GM21360 (cell line): ENCODE results near the gene SDE2.

Experiments
- ATAC-seq: cut with Tn5 transposase; IDR thresholded peaks from one replicate; pipeline ENCODE4 v1.9.1; 2021; ENCODE audit warnings: mild to moderate bottlenecking, moderate library complexity; ENCODE audit not compliant: unreplicated experiment

Gene SDE2

DNA sequence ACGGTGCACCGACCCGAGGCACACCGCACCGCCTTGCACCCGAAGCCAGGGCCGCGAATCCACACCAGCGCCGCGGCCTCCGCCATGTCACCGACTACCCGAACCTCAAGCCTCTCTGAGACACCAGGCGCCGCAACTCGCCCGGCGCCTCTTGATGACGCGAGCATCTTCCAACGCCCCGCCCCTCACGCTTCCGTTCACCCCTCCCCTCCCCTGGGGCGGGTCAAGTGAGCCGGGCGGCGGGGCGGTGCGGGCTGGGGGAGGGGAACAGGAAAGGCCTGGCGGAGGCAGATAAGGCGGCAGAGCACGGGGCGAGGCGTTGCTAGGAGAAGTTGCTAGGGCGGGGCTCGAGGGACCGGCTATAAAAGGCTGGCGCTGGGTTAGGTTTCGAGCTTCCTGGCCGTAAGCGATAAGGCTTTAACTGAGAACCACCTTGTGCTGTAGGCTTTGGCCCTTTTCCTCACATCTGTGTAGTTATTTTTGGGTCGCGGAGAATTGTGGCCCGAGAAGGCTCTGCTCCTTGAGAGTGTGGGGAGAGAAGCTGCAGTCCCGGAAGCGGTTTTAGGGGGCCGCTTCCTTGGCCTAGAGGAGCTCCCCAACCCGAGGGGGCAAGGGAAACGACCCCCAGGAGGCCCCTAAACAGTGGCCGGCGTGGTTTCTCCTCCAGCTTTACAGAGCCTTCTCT is at the start of gene SDE2:
Gene SDE2, minus strand, starts transcription at position 117 of the 685 bp plus-strand sequence. Its CDS starts 31 bp downstream, at position 86.
- peak; percentile 74 for ATAC-seq

GRCh38 chr1:226048886-226049285 is 49.7 kb upstream of the SDE2 start:
- ATAC-seq = no peak

DNA sequence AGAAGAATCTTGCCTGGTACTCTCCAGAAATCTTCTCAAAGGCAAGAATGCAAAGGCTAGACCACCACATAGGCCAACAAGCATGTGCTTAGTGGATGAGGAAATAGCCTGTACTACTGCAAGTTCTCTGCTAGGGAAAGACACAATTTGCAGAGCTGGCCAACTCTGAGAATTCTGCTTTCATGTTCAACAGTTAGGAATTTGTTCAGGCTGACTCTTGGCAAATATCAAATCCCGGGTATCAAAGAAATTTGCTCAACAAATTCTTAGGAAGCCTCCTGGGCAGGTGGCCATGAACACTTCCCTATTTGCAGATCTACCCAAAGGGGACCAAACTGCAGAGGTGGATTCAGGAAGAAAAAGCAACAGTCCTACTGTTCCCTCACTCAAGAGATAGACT is 48.4 kb upstream of the SDE2 start:
- ATAC-seq = no peak

DNA sequence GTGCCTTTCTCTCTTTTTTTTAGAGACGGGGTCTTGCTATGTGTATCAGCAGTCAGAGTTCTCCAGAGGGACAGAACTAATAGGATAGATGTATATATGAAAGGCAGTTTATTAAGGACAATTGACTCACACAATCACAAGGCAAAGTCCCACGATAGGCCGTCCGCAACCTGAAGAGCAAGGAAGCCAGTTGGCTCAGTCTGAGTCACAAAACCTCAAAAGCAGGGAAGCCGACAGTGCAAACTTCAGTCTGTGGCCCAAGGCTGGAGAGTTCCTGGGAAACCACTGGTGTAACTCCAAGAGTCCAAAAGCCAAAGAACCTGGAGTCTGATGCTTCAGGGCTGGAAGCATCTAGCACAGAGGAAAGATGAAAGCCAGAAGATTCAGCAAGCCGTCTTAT is 47.1 kb upstream of the SDE2 start:
- no peak for ATAC-seq

DNA sequence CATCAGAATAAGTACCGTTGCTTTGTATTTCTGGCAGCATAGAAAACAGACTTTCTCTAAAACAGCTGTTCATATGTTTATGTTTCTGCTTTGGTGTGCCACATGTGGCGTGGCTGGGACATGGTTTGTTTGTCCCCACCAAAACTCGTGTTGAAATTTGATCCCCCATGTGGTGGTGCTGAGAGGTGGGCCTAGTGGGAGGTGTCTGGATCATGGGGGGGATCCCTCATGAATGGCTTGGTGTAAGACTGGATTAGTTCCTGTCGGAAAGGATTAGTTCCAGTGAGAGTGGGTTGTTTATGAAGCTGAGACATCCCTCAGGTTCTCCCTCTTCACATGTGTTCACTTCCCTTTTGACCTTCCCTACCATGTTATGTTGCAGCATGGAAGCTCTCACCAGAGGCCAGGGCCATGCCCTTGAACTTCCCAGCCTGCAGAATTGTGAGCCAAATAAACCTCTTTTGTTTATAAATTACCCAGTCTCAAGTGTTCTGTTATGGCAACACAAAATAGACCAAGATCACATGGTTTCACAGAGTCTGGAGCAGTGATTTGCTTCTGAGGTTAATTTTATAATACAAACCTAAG is 45.5 kb upstream of the SDE2 start:
- no peak for ATAC-seq

DNA sequence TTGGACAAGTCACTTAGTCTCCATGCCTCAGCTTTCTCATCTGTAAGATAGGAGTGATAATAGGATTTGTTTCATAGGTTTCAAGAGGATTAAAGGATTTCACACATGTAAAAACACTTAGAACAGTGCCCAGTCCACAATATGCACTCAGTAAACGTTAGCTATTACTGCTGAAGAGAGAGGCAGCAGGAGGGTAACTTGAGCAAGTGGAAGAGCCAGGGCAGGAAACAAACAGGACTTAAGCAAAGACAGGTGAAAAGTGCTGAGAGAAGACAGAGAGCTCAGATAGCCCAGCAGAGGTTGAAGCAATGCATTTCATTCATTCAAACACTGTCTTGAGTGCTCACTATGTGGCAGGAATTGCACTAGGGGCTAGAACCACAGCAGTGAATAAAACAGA is 42.3 kb upstream of the SDE2 start:
- no peak for ATAC-seq

DNA sequence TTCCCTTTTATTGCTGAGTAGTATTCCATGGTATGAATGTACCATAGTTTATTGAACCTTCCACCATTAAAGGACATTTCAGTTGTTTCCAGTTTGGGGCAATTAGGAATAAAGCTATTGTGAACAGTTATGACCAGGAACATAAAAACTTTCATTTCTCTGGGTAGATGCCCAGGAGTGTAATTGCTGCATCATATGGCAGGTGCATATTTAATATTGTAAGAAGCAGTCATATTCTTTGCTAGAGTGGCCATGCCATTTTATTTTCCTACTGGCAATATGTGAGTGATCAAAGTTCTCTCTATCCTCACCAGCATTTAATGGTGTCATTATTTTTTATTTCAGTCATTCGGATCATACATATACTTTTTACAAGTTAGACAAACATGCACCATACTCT is 39.5 kb upstream of the SDE2 start:
- ATAC-seq = no peak

DNA sequence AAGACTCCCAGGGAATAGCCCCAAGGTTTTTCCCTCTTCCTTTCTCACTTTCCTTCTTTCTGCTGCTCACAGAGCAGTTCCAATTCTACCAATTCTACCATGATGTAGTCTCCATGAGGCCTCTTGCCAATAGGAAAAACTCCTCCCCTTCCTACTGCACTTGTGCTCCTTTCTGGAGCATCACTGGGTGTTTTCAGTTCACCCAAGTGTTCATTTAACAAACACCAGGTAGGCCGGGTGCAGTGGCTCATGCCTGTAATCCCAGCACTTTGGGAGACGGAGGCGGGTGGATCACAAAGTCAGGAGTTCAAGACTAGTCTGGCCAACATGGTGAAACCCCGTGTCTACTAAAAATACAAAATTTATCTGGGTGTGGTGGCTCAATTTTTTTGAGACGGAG is 36.8 kb upstream of the SDE2 start:
- ATAC-seq = no peak

DNA sequence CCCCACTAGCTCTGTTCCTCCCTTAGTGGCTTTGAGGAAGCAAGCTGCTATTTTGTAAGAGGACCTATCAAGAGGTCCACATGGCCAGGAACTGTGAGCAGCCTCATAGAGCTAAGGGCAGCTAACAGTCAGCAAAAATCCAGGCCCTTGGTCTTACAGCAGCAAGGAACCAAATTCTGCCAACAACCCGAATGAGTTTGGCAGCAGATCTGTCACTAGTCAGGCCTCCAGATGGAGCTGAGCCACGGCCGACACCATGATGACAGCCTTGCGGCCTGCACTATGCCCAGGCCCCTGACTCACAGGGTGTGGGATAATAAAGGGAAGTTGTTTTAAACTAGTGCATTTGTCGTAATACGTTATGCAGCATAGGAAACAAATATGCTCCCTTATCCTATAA is 35.3 kb upstream of the SDE2 start:
- ATAC-seq = no peak

- no peak for ATAC-seq
These were observed 34.8 kb upstream of the SDE2 start for GRCh38 chr1:226033991-226034390.

GRCh38 chr1:226033582-226033981 is 34.4 kb upstream of the SDE2 start:
- no peak for ATAC-seq

DNA sequence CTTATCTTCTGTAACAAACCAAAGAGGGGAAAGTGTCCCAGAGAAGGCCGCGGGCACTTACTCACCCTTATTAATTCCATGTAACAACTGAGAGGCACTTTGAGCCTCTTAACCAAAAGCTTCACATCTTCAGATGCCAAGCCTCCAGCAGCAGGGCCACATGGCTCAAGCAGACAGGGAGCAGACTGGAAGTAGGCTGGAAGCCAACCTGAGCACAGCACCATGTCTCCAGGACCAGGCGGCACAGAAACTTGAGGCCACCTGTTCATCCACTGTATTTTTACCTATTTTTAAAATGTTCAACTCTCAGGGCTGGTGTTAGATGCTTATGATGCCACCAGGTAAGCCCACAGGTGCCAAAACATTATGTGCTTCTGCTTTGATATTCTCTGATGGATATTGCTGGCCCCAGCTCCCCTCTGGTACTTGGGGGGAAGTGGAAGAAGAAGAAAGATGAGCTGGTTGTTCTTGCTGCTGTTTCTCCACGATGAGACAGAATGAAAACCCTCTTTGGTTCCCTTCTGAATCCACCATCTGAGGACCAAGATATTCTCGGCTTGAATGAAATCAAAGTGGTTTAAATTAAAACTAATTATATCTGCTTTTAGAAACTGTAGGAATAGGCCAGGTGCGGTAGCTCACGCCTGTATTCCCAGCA is 30.6 kb upstream of the SDE2 start:
- ATAC-seq = no peak

- ATAC-seq = peak; percentile 78
These were observed 30.0 kb upstream of the SDE2 start for GRCh38 chr1:226029093-226029496.

- ATAC-seq = no peak
These were observed 28.5 kb upstream of the SDE2 start for GRCh38 chr1:226027538-226028217.

DNA sequence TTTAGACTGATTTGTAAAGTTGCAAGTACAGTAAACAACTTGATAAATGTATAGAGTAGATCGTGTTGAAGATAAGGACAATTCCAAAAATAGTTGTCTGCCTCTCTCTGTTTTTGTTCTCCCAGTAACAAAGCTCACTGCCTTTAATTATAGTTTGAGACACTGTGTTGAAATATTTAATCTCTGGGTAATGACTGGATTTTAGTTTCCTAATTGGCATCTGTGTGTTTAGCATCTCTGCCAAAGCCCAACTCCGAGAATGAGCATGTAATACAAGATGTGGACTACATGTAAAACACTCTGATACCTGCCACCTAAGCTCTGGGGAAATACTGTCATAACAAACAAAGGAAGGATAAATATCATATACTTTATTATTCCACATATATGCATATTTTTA is 27.7 kb upstream of the SDE2 start:
- ATAC-seq = no peak

GRCh38 chr1:226023735-226024134 is 24.6 kb upstream of the SDE2 start:
- no peak for ATAC-seq

DNA sequence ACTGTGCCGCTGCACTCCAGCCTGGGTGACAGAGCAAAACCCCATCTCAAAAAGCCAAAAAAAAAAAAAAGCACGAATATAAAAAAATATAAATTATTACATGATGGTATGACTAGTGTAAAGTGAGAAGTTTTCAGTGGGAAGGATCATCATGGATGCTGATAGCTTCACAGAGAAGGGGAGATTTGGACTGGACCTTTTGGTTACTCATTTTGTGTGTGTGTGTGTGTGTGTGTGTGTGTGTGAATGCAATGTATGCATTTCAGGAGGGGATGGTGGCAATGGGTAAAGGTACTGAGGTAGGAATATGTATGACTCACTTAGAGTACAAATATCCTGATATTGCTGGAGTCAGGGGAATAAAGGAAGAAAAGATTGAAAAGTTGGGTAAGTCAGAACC is 22.7 kb upstream of the SDE2 start:
- ATAC-seq = no peak

- ATAC-seq = no peak
These were observed 22.3 kb upstream of the SDE2 start for GRCh38 chr1:226021401-226021800.

DNA sequence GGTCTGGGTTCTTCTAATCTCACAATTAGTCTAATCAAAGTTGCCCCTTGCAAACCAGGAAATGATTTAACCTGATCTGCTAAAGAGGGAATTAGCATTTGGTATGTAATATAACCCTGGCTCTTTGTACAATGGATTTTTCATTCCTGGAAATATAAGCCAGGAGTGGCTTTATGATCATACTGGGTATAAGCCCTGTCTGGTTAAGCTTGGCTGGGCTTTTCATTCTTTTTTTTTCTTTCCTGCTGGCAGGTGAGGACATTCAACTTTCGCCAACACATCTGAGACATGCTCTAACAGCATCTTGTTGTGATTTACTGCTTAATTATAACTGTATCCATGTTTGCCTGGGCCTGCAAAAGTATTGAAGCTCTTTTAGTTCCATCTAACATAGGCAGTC is 20.4 kb upstream of the SDE2 start:
- ATAC-seq = no peak

- no peak for ATAC-seq
These were observed 17.9 kb upstream of the SDE2 start for GRCh38 chr1:226017070-226017469.

DNA sequence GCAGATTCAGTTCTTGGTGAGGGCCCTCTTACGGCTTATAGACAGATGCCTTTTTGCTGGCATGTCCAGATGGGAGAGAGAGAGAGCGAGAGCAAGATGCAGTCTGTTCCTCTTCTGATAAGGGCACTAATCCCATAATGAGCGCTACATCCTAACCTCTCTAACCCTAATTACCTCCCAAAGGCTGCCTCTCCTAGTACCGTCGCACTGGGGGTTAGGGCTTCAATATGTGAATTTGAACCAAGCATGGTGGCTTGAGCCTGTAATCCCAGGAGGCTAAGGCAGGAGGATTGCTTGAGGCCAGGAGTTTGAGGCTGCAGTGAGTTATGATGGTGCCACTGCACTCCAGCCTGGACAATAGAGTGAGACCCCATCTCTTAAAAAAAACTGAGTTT is 10.5 kb upstream of the SDE2 start:
- ATAC-seq = no peak
